ENCODE results near the gene KCNK1.

DNA sequence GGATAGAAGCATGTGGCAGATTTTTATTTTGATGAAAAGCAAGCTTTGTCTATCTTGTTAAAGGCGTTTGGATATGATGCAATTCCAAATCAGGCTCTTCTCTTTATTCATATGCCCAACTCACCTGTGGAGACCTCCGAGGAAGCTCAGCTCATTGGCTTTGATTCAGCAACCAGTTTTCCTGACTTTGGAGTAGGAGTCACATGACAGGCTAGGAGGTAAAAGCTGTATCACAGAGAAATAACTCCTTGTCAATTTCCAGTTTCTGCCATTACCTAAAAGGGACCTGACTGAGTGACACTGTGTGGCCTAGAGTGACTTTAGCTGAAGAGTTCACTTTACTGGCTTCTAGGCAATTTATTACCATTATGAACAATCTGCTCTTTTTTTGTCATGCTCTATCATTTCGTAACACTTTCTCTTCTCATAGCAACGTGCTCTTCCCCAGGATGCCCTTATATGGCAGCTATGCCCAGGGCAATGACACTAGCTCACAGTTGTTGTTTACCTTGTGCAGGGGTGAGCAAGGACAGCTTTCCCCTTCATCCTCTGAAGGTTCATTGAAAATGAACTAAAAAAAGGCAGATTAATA lies 107.2 kb downstream of the KCNK1 start:
- no peak for TF ChIP-seq CTCF (conservative IDR thresholded peaks at IDR 0.05; ENCODE audit: low read depth, low read length)
- no peak for TF ChIP-seq ELK1 (IDR thresholded peaks at IDR 0.05; ENCODE audit: borderline replicate concordance, low read depth, low read length)
- no peak for TF ChIP-seq CEBPB (IDR thresholded peaks at IDR 0.05; ENCODE audit: low read depth, low read length)
- TF ChIP-seq RAD21 (IDR thresholded peaks at IDR 0.05; ENCODE audit: low read length), result no peak

Data from IMR-90 (cell line).